Subcutaneous adipose tissue (tissue), 4 donors: ENCODE data around the gene TMEM147. TPM values are rescaled to one million over a fixed set of nuclear protein-coding genes. Genes with fewer than 3 reads are reported as not detected.

Source experiments
- total RNA-seq, 4 donors: library from RNA; depleted of rRNA; stranded (reverse); fragments of >200 nt; gene quantifications; one replicate each; pipeline ENCODE4 v1.1.0, GENCODE V29; 2016
- TF ChIP-seq, protein P1 (sequence below): fragments of 450-650 bp; IDR thresholded peaks from one replicate; pipeline ENCODE4 v1.5.1; 2016; ENCODE audit warnings: low read depth, mild to moderate bottlenecking, control low read depth, antibody characterized with exemption, moderate library complexity

Gene TMEM147
- total RNA-seq, 4 donors from 2014 or later, result 60.1 to 76.8 (median 73.6) TPM

- TF ChIP-seq, protein P1, sequence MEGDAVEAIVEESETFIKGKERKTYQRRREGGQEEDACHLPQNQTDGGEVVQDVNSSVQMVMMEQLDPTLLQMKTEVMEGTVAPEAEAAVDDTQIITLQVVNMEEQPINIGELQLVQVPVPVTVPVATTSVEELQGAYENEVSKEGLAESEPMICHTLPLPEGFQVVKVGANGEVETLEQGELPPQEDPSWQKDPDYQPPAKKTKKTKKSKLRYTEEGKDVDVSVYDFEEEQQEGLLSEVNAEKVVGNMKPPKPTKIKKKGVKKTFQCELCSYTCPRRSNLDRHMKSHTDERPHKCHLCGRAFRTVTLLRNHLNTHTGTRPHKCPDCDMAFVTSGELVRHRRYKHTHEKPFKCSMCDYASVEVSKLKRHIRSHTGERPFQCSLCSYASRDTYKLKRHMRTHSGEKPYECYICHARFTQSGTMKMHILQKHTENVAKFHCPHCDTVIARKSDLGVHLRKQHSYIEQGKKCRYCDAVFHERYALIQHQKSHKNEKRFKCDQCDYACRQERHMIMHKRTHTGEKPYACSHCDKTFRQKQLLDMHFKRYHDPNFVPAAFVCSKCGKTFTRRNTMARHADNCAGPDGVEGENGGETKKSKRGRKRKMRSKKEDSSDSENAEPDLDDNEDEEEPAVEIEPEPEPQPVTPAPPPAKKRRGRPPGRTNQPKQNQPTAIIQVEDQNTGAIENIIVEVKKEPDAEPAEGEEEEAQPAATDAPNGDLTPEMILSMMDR, result no peak
Observed at GRCh38 chr19:35531291-35531690, 14.1 kb upstream of the TMEM147 start.

- TF ChIP-seq, protein P1, result no peak
Observed at GRCh38 chr19:35533201-35533821, 12.1 kb upstream of the TMEM147 start, which contains the start of gene GAPDHS. Gene GAPDHS (plus strand): TSS chr19:35533456. CDS start chr19:35533528, 72 bp downstream.

GRCh38 chr19:35533822-35534392, 11.5 kb upstream of the TMEM147 start:
- TF ChIP-seq, protein P1, result no peak

DNA sequence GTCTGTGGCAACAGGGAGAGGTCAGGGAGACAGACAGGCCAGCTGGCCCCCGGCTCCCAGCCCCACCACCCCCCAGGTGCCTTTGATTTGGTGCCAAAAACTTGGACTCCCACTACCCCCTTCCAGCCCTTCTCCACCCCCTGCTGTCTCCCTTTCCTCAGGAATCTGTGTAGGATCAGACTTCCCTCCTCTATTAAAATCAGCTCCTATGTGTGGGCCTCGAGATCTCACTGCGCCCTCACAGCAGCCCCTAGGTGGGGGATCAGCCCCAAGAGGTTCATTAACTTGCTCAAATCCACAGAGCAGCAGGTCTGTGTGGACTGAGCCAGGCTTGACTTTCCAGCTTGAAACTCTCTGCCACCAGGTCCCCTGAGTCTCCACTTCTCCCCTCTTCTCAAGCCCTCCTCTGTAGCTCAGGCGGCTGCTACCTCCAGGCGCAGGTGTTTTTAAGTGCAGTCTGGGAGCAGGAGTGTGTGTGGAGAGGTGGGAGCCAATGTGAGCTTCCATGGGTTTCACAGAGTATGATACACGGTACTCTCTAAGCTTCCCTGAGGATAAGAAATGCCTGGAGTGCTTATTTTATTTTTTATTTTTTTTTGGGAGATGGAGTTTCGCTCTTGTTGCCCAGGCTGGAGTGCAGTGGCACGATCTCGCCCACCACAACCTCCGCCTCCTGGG, 10.5 kb upstream of the TMEM147 start:
- TF ChIP-seq, protein P1, result no peak

GRCh38 chr19:35539314-35539713, 6.1 kb upstream of the TMEM147 start:
- TF ChIP-seq, protein P1, result no peak

DNA sequence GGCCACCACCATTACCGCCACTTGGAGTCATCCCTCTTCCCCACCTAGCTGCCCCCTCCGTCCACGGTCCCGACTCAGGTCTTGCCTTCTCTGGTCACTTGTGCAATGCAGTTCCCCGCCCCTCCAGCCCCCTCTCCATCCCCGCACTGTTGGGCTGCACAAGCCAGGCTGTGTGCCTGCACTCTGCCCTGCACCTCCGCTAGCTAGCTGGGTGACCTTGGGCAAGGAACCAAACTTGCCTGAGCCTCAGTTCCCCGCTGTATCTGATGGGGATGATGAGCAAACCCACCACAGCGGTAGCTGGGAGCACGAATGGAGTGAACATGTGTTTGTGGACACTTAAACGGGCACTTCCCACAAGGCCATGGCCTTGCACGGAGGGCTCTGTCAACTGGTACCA, 5.6 kb upstream of the TMEM147 start:
- TF ChIP-seq, protein P1, result no peak

- TF ChIP-seq, protein P1, result no peak
Observed at GRCh38 chr19:35540356-35540927, 5.0 kb upstream of the TMEM147 start.
